HG03571 (cell line): Measurements from ENCODE around the gene ANKEF1.
"Not testable (repeated sequence)": the region's sequence is repeated elsewhere in the genome, so short reads cannot be mapped to it uniquely, and the experiment has no call there.

Experiments
- ATAC-seq: cut with Tn5 transposase; IDR thresholded peaks from one replicate; pipeline ENCODE4 v1.9.1; 2021; ENCODE audit not compliant: unreplicated experiment

ANKEF1 gene

DNA sequence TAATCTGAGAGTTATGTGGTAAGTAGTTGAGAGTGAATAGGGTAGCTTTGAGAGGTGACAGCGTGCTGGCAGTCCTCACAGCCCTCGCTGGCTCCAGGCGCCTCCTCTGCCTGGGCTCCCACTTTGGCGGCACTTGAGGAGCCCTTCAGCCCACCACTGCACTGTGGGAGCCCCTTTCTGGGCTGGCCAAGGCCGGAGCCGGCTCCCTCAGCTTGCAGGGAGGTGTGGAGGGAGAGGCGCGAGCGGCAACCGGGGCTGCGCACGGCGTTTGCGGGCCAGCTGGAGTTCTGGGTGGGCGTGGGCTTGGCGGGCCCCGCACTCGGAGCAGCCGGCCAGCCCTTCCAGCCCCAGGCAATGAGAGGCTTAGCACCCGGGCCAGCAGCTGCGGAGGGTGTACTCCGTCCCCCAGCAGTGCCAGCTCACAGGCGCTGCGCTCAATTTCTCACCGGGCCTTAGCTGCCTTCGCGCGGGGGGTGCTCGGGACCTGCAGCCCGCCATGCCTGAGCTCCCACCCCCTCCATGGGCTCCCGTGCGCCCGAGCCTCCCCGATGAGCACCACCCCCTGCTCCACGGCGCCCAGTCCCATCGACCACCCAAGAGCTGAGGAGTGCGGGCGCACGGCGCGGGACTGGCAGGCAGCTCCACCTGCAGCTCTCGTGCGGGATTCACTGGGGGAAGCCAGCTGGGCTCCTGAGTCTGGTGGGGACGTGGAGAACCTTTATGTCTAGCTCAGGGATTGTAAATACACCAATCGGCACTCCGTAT lies 3.2 kb upstream of the ANKEF1 start:
- not testable (repeated sequence) for ATAC-seq

- not testable (repeated sequence) for ATAC-seq
Measured at GRCh38 chr20:10032269-10032668, 2.5 kb upstream of the ANKEF1 start.

GRCh38 chr20:10033905-10034650 lies 709 bp upstream of the ANKEF1 start:
- no peak for ATAC-seq

DNA sequence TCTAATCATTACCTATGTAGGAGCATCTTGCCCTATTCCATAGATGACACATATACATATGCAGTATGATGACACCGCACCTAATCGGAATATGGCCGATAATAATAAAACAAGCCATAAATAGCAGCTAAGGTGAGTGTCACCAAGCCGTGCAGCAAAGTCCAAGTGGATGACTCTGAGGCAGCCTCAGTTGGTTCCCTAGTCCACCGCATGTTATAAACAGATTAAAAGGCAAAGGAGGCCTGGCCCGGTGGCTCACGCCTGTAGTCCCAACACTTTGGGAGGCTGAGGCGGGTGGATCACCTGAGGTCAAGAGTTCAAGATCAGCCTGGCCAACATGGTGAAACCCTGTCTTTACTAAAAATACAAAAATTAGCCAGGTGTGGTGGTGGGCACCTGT lies 1.5 kb downstream of the ANKEF1 start:
- not testable (repeated sequence) for ATAC-seq

- ATAC-seq, result no peak
Measured at GRCh38 chr20:10040070-10040975, 5.5 kb downstream of the ANKEF1 start.

DNA sequence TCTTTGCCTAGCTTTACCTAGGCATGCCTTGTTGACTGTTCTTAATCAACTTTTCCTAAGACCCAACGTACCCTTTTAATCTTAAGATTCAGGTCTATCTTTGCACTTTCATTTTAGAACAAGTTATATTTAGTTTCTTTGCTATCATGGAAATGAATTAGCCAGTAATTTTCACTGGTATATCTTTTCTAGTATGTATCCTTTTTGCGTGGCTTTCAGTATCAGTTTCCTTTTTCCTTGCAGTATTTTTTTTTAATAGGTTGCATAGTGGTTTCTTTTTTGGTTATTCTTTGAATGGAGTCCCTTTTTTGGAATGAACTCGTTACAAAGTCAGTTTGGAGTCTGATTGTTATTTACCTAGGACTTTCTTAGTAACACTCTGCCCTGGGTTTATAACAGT lies 7.3 kb downstream of the ANKEF1 start:
- no peak for ATAC-seq

DNA sequence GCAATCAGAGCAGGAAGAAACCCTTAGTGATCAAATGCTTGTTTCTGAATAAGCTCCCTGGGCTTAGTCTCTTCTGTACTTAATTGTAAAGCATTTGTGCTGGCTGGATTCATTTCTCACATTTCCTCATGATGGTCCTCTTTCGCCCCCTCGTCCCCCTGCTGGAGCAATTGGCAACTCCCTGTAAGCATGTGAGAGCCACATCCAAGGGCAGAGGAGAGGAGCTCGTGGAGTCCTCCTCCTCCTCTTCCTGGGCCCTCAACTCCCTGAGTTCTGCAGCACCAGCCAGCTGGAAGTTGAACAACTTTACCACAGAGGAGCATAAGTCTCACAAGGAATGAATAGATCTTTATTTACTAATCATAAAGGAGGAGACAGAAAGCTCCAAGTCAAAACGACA lies 12.6 kb downstream of the ANKEF1 start:
- no peak for ATAC-seq

DNA sequence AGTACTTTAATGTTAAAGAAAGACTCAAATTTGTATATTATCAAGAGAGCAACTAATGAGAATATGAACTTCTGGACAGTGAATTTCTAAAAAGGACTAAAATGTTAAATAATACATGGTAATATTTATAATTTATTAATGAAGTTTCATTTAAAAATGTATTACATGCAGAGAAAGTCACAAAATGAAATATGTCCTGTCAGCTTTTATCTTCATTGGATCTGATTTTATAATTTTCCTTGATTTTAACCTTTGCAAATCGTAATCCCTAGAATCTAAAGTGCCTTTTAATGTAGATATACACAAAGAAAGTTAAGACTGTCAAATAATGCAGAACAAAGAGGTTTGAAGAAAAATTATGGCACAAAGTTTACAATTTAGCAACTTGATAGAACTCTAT lies 16.4 kb downstream of the ANKEF1 start:
- no peak for ATAC-seq

GRCh38 chr20:10059006-10059405 lies 24.2 kb downstream of the ANKEF1 start:
- no peak for ATAC-seq

- peak; percentile 90 for ATAC-seq
Measured at GRCh38 chr20:10060226-10060625, 25.4 kb downstream of the ANKEF1 start.

GRCh38 chr20:10061641-10062040 lies 26.9 kb downstream of the ANKEF1 start:
- no peak for ATAC-seq

DNA sequence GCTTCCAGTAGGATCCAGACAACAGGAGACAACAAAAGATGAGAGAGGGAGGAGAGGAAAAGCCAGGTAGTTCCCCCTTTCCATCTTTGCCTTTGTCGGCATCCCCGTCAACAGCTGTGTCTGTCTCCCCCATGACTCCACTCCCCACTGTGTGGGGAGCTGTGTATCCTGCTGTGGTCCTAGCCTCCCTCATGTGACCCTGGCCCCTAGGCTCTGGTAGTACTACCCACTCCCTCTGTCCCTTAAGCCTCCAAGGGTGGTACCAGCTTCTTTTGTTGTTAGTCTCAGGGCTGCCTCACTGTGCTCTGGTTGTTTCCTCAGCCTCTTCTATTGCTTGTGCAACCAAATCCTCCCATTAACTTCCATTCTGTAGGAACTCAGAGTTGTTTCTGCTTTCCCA lies 28.7 kb downstream of the ANKEF1 start:
- no peak for ATAC-seq

GRCh38 chr20:10064611-10065010 lies 29.8 kb downstream of the ANKEF1 start:
- ATAC-seq, result no peak

- no peak for ATAC-seq
Measured at GRCh38 chr20:10065154-10065833, 30.5 kb downstream of the ANKEF1 start.

DNA sequence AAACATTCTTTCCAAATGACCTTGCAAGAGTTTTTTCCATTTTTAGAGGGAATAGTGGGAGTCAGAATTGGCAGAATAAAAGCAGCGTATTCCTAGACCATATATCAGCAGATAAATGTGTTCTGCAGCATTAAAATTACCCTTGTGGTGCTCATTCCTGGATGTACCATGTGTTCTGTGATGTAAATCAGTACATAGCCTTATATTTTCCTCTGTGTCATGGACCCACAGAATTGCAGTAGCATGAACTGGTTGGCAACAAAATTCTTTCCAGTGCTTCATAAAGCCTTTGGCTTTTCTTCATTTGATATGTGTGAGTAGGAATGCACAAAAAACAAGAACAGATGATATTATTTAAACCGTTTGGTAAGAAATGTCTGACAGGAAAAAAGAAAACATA lies 32.5 kb downstream of the ANKEF1 start:
- ATAC-seq, result no peak

DNA sequence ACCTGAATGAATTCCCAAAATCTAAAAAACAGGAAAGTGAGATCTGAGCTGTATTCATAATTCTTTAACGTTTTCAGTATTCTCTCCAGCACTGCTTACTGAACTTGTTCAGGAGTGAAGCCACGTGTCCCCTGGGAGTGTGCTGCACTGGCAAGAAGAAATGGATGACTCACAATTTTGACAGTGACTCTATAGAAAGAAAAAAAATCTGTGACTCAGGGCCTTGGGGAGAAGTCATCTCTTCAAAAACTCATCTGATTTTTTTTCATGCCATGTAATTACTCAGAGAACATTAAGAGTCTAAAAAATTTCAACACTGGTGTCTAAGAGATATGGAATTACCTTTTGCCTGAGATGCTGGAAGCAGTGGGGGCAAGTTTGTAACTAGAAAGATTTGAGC lies 39.7 kb downstream of the ANKEF1 start:
- ATAC-seq, result no peak

DNA sequence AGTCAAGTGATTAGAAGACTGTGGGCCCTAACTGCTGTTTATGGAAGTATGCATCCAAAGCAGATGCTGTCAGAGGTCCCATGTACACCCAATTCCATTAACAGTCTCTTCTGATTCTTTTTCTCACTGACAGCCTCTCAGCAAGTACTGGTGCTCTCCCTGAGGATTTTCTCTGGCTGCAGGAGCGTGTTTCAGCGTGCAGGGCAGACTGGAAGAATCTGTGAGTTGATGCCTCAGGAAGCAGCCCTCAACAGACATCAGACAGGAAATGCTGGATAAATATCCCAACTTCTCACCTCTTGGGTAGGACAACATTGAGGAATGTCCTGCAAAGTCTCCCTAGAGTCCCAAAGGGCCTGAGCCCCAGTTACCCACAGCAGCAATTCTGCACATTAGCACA lies 40.8 kb downstream of the ANKEF1 start:
- ATAC-seq, result no peak

GRCh38 chr20:10076126-10077080 lies 41.6 kb downstream of the ANKEF1 start:
- ATAC-seq, result no peak

DNA sequence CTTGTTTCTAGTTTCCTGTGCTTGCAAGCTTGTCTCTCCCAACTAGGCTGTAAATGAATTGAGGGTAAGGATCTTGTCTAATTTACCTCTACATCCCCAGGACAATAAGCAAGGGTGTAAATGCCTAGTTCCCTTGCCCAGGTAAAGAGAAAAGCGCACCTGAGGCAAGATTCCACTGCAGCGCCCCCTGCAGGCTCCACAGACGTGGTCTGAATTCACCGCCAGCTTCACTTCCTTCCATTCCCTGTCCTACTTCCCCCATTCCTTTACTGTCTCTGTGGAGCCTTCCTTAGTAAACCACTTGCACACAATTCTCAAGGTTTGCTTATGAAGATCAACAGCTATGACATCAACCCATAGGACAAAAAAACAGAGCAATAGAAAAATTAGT lies 42.3 kb downstream of the ANKEF1 start:
- ATAC-seq, result no peak

GRCh38 chr20:10077886-10078285 lies 43.1 kb downstream of the ANKEF1 start:
- ATAC-seq, result no peak
